NCI-H446 treated with DMSO at 0.1 percent for 48 hours (cell line): ENCODE measurements around the gene ALX3.

Experiments used
- DNase-seq: peaks from one replicate; lab custom pipeline; 2025; lab: John Stamatoyannopoulos, UW

Gene ALX3

DNA sequence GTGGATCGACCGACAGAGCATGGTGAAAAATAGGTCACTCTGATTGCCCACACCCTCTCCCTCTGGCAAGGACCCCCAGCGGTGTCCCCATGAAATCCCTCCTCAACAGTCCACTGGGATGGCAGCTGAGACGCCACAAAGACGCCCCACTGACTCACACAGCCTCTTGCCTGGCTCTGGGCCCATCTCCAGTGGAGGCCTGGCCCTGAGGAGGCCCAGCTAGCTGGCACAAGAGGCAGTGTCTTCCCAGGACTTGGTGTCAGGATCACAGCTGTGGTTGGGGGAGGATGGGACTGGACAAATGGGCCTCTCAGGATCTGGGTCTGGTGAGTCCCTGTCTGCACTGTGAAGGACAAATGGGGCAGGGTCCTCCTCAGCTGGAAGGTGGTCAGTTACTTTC lies 4.6 kb downstream of the ALX3 start:
- DNase-seq = peak; percentile 49

DNA sequence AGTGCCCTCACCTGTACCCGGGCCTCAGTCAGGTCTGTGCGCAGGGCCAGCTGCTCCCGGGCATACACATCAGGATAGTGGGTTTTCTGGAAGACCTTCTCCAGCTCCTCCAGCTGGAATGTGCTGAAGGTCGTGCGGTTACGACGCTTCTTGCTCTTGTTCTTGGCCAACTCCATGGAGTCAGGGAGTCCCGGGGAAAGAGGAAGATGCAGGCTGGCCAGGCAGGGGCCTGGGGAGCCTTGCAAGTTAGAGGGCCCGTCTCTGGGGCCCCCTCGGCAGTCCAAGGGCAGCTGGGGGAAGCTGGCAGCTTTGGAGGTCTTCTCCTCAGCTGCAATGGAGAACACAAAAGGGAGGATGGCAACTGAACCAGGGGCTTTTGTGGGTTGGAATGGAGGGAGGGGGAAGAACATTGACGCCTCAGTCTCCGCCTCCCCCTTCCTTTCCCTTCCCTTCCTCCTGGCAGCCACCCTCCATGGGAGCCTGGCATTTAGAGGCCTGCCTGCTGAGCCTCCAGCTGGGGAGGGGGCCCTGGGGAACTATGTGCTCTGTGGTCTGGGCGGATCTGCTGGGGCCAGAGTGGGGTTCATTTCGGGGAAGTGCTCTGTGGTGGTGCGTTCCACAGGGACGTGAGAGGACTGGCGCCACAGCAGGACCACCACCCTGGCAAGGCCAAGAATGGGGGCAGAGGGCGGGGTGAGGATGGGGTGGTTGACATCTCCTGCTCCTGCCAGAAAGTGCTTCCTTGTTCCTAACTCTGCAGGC lies 5.7 kb downstream of the ALX3 start:
- DNase-seq = no peak

DNA sequence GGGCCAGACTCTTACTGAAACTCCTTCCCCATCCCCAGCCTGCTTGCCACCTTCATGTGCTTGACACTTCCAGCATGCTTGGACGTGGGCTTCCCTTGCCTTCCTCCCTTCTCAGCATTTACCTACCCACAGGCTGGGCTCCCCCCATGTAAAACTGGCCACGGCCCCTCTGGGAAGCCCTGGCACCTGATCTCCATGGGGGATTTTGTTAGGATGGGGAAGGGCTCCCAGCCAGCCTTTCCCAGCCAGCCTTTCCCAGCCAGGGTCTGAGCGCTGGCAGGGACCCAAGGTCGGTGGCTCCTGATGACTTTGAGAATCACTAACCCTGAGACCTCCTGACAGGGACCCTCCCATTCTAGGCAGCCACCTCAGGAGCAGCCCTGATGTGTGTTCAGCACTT lies 6.7 kb downstream of the ALX3 start:
- DNase-seq = no peak

DNA sequence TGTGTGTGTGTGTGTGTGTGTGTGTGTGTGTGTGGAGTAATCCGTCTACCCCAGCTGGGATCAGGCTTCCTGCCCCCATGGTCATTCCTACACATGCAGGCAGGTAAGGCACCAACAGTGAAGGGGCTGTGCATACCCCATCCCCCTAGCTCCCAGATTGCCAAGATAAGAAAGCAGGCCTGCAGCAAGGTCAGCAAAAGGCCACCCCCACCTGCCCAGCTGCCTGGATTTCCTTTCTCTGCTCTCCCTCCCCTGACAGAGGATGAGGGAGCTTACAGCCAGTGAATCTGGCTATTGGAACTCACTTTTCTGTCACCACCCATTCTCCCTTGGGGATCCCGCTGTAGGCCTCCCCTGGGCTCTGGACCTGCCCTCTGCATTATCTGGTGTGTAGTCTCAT lies 7.9 kb downstream of the ALX3 start:
- DNase-seq = no peak

DNA sequence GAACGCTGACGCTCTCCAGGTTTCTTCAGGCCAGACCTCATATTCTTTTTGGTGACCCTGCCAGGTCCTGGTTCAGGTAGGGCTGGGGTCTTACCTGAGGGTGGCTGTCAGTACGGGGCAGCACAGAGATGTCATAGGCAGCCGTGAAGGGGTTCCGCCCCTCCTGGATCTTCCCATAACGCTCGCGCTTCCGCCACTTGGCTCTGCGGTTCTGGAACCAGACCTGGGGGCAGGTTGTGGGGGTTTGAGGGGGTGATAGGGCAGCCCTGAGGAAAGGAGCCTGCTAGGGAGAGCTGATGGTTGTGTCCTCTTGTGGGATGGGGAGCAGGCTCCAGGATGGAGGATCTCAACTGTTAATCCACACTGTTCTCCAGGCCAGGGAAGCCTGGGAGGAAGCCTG lies 9.1 kb downstream of the ALX3 start:
- DNase-seq = no peak

DNA sequence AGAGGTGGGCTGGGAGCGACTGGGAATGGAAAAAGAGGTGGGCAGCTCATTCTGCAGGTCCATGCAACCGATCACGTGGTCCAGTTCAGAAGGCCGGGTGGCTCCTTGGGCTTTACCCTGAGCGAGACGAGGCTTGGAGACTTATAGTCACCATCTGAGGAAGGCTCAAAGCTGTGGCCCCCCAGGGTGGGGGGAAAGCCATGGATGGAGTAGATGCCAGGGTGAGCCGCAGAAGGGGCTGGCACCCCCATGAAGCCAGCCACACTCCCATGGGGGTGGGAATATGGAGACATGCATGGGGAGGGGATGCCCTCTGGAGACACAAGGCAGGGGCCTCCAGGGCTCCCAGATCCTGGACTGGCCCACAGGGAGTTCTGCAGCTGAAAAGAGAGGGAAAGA lies 9.8 kb downstream of the ALX3 start:
- DNase-seq = no peak

DNA sequence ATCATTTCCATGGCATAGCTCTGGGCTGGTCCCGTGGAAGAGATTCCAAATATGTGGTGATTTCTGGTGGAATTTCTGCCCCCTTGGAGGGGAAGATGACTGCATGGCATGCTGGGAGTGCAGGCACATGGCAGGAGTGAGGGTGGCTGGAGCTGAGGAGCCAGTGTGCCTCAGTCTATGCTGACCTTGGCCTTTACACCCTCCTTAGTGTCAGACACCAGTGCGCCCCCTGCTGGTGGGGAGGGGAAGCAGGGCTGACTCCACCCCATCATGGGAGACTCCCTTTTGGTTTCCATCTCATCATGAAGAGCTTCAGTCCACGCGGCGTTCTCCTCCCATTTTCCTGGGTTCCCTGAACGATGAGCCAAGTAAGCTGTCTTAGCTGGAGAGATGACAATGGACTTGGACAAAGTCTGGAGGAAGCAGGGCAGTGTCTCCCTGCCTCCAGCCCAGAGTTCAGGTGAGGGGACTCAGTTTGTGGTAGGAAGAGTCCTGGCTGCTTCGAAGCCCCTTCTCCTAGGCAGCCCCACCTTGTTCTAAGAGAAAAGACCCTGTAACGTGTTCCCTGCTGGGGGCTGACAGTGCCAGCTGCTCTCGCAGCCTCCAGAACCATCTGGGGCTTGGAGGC lies 10.3 kb downstream of the ALX3 start:
- no peak for DNase-seq

DNA sequence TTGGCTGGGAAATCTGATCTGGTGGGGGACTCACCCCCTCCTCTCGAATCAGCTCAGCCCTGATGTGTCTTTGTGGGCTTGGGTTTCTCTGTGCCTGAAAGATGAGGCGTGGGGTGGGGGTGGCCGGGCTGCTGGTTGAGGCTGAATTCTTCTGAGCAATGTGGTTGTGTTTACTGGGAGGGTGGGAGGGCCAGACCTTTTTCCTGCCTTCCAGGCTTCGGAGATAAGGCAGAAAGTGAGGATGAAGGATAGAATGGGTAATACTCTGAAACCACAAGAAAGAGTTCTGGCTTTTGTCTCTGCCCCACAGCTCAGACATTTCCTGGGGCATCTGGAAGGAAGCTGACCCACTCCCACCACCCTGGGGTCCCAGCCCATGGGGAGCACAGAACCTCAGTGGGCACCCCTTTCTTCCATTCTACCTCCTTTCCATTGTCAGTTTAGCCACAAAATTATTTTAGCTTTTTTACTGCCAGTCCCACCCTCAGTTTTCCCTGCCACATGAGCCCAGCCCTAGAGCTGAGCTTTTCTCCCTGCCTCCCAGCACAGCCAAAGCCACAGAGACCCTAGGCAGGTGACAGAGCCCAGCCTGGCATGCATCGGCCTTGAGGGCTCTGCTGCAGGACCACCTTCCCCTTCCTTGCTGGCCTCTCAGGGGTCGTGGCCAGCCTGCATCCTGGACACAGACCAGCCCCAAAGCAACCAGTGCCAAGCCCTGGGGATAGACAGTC lies 11.2 kb downstream of the ALX3 start:
- no peak for DNase-seq

DNA sequence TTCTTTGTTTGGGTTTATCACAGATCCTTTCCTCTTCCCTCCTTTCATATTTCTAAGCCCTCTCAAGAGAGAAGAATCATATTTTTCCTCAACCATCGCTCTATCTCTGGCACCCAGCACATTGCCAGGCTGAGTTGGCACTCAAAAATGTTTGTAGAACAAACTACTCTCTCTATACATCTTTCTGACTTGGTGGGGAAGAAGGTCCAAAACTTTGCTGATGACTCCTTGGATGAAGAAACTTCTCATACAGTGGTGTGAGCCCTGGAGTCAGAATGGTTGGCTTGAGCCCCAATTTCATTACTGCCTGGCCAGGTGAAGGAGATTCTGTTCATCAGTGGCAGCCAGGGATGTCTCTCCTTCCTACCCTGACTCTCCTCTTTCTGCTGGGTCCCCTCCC lies 11.9 kb downstream of the ALX3 start:
- DNase-seq = no peak

DNA sequence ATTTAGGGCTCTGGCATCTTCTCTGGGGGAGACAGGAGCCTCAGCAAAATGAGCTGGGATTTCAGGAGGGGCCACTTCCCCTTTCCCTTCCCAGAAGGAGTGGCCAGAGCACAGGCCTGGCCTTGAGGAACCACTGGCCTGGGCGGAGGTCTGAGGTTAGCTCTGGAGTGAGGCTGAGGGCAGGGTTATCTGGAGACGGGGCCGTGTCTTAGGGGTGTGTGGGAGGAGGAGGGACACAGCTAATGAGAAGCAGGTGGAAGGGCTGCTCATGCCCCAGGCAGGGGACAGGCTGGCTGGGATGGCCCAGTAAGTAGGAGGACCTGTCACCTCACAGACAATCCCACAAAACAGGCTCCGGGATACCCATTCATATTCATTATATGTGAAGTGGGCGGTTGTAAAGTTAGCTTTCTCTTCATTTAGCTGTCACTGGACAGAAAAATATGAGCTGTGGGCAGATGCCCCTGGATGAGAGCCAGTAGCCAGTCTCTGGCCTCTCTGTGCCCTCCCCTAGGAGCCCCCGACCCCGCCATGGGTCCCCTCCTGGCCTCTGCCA lies 12.4 kb downstream of the ALX3 start:
- no peak for DNase-seq

DNA sequence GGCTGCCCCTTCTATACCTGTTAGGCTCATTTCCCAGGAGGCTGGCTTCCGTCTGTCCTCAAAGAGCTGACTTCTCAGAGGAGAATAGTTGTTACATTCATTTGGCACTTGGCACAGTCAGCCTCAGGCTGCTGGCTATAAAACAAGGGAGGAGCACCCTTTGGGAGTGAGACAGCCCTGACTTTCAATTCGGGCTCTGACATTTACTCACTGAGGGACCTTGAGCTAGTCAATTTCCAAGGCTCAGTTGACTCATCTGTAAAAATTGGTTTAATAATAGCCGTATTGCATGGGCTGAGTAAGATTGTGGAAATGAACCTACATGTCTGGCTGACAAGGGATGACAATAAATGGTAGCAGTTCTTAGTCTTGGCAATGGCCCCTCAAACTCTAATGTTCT lies 13.7 kb downstream of the ALX3 start:
- DNase-seq = no peak

DNA sequence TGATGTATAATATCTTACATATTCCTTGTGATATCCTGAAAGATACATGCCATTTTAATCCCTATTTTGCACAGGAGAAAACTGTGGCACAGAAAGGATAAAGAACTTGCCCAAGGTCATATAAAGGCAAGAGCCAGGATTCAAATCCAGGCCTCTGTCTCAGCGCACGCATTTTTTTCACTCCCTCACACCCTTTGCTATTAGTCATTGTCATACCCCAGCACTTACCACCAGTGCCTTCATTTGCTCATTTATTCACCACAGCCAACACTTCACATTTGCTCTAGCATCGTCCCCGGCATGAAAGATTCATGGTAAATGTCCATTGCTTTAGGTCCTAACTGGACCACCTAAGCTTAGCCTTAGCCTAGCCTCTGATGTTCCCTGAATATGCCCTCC lies 14.2 kb downstream of the ALX3 start:
- no peak for DNase-seq

DNA sequence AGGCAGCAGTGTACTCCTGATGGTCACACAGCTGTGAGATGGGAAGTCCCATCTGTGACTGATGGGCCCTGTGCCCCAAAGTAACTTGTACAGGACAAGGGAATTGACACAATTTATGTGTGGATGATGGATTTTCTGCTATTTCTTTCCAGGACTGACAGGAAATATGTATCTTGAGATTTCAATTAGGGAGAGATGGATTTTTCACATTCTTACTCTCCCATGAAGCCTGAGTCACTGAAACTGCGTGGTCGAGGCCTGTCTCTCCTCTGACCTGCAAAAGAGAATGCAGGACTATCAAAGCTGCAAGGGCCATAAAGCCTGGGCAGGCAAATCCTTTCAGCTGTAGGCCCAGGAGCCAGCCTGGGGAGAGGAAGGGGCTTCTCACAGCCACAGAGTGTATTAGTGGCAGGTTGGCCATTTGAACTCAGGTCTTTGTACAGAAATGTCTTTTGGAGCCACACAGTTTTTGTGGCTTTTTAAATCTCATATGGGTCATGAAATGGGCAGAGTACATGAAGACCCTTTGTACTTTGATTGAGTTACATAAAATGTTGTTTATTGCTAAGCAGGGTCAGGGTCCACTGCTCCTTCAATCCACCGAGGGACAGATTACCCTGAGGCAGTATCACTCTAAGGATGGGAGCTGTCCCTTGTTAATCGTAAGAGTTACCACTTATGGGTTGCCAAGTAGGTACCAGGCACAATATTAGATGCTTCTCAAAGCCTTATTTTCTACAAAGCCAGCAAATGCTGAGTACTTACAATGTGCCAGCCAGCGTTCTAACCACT lies 14.8 kb downstream of the ALX3 start:
- no peak for DNase-seq

DNA sequence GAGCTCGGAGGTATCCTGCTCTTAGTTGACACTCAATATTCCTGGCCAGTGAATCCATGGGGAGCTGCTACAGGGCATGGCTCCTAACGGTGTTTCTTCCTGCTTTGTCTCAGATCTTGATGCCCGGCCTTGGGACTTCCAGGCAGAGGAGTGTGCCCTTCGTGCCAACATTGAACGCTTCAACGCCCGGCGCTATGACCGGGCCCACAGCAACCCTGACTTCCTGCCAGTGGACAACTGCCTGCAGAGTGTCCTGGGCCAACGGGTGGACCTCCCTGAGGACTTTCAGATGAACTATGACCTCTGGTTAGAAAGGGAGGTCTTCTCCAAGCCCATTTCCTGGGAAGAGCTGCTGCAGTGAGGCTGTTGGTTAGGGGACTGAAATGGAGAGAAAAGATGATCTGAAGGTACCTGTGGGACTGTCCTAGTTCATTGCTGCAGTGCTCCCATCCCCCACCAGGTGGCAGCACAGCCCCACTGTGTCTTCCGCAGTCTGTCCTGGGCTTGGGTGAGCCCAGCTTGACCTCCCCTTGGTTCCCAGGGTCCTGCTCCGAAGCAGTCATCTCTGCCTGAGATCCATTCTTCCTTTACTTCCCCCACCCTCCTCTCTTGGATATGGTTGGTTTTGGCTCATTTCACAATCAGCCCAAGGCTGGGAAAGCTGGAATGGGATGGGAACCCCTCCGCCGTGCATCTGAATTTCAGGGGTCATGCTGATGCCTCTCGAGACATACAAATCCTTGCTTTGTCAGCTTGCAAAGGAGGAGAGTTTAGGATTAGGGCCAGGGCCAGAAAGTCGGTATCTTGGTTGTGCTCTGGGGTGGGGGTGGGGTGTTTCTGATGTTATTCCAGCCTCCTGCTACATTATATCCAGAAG lies 16.7 kb downstream of the ALX3 start:
- no peak for DNase-seq

DNA sequence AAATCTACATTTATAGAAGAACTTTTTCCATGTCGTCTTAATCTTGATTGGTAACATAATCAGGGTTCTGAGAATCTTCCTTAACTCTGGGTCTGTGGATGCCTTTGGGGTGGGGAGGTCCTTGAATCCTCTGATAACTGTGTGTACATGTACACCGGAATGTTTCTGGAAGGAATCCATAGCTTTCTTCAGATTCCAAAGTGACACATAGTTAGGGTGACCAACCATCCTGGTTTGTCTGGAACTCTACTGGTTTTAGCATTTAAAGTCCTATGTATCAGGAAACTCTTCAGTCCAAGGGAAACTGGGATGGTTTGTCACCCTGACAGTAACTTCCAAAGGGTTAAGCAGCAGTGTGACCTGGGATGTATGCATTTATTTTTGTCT lies 19.2 kb downstream of the ALX3 start:
- DNase-seq = no peak

DNA sequence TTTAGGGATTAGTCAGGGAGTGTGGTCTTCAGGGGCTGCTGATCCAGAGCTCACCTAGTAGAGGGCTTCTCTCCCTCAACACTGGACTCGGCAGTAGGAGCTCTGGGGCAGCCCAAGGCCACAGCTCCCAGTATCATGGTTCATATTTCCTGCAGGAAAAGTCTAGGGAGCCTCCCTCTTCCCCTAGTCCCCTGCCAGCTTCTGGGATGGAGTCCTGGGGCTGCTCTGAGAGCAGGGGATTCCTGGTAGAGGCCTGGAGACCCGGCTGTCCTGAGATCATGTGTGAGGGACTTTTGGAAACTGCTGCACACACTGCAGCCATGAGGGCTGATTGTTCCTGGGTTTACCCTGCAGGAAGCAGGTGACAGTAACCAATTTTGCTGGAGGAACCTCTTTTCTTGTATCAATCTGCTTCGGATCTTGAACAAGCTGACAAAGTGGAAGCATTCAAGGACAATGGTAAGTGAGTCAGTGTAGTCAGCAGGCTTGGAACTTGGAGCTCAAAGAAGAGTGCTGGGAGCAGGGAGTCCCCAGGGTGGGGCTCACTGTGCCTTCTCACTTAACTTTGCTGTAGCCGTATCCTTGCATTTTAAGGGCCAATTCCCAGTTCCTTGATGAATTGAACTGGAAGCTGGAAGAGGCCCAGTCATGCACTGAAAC lies 19.7 kb downstream of the ALX3 start:
- no peak for DNase-seq

DNA sequence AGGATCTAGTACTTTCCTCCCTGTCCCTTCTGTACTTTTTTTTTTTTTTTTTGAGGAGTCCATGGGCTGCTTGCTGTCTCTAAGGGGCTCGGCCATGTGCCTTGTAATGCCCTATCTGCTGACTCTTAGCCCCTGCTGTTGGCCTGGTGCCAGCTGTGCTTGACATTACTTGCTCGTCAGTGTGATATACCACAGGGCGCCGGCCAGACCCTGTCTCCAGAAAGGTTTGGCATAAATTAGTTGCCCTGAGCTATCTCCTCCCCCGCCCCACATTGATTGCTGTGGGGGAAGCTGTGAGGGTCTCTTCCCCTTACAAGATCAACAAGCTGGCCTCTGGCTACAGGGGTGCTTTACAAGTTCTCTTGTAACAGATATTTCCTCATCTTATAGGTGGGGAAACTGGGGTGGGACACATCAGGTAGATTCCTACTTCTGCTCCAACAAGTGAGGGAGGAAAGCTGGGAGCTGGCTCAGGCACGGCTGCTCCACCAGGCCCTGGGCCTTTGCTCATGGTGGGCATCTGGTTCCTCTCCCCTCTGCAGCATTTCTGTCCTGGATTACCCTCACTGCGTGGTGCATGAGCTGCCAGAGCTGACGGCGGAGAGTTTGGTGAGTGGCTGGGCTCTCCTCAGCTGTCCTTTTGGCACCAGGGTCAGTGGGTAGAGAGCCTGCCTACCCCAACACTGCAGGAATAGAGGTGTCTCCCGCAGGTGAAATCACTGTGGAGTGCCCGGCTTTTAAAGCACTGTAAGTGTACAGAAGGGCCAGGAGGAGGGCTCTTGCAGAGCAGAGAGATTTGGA lies 20.5 kb downstream of the ALX3 start:
- no peak for DNase-seq

DNA sequence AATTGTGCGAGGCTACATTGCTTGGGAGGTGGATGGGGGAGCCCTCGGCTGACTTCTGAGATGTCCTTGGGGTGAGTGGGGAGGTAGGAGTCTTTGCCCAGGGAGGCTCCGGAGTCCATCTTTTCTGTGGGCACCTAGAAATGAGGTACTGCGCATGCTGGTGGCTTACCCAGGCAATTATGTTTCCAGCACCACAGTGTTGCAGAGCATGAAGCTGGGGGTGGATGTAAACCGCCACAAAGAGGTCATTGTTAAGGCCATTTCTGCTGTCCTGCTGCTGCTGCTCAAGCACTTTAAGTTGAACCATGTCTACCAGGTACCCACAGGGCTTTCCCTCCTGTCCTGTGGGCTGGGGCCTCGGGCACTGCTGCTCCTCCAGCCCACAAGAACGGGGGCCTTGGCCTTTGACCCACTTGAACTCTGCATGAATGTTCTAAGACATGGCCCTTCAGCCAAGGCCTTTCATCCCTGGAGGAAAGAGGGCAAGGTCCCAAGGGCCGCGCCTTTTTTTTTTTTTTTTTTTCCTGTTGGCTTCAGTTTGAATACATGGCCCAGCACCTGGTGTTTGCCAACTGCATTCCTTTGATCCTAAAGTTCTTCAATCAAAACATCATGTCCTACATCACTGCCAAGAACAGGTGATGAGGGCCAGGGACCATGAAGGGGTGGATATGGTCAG lies 21.4 kb downstream of the ALX3 start:
- DNase-seq = no peak

DNA sequence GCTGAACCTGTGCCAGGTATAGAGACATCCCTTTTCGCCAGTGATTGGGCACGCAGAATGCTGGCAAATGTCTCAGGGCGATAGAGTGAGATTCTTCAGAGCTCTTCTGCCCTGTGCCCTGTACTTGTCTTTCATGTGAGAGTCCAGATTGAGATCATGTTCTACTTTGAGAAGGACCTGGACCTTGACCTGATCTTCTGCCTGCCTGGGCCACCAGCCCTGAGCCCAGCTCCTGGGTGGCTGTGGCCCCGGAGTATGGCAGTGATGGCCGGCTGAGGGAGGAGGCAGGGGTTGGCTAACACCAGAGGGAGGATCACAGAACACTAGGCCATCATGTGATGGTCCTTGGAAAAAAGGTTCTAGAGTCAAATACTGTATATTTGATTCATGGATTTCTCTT lies 22.2 kb downstream of the ALX3 start:
- DNase-seq = no peak
